ENCODE data around the gene PTPRT. TPM values are rescaled to one million over a fixed set of nuclear protein-coding genes. Genes with fewer than 3 reads are reported as not detected.

Gene PTPRT
- total and polyA plus RNA-seq, 4 donors = 0.14 to 2.8 (median 0.40) TPM

DNA sequence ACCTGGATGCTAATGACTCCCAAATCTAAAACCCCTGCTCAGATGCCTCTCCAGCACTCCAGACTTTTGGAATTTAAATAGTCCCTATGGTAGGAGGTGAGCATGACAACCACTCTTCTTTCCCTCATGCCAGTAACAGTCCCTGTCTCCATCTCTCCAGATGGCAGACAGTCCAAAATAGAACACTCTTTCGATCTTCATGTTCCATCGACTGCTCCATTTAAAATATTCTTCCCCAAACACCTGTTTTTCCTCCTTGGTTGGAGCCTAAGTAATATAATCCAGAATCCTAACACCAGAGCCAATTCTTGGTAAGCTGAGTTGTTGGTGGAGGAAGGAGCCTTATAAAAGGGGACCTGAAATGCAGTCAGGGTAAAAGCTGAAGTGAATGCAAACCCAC lies 848.1 kb downstream of the PTPRT start:
- TF ChIP-seq NR2F2 (IDR thresholded peaks at IDR 0.05) (no peak), RAD21 (IDR thresholded peaks at IDR 0.05) (no peak), YY1 (IDR thresholded peaks at IDR 0.05) (no peak), TAF1 (conservative IDR thresholded peaks at IDR 0.05) (no peak), RXRA (IDR thresholded peaks at IDR 0.05) (no peak), FOXA2 (IDR thresholded peaks at IDR 0.05) (no peak), JUND (IDR thresholded peaks at IDR 0.05) (no peak), HNF4A (conservative IDR thresholded peaks at IDR 0.05) (no peak), GABPA (IDR thresholded peaks at IDR 0.05 in 1 of 2, conservative IDR thresholded peaks at IDR 0.05 in 1 of 2) (no peak), FOXA1 (IDR thresholded peaks at IDR 0.05) (no peak), SP1 (IDR thresholded peaks at IDR 0.05) (no peak), HNF4G (IDR thresholded peaks at IDR 0.05) (no peak)
- TF ChIP-seq, protein P1, sequence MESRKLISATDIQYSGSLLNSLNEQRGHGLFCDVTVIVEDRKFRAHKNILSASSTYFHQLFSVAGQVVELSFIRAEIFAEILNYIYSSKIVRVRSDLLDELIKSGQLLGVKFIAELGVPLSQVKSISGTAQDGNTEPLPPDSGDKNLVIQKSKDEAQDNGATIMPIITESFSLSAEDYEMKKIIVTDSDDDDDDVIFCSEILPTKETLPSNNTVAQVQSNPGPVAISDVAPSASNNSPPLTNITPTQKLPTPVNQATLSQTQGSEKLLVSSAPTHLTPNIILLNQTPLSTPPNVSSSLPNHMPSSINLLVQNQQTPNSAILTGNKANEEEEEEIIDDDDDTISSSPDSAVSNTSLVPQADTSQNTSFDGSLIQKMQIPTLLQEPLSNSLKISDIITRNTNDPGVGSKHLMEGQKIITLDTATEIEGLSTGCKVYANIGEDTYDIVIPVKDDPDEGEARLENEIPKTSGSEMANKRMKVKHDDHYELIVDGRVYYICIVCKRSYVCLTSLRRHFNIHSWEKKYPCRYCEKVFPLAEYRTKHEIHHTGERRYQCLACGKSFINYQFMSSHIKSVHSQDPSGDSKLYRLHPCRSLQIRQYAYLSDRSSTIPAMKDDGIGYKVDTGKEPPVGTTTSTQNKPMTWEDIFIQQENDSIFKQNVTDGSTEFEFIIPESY (IDR thresholded peaks at IDR 0.05) = no peak
- TF ChIP-seq, protein P2, sequence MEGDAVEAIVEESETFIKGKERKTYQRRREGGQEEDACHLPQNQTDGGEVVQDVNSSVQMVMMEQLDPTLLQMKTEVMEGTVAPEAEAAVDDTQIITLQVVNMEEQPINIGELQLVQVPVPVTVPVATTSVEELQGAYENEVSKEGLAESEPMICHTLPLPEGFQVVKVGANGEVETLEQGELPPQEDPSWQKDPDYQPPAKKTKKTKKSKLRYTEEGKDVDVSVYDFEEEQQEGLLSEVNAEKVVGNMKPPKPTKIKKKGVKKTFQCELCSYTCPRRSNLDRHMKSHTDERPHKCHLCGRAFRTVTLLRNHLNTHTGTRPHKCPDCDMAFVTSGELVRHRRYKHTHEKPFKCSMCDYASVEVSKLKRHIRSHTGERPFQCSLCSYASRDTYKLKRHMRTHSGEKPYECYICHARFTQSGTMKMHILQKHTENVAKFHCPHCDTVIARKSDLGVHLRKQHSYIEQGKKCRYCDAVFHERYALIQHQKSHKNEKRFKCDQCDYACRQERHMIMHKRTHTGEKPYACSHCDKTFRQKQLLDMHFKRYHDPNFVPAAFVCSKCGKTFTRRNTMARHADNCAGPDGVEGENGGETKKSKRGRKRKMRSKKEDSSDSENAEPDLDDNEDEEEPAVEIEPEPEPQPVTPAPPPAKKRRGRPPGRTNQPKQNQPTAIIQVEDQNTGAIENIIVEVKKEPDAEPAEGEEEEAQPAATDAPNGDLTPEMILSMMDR (IDR thresholded peaks at IDR 0.05; ENCODE audit: low read depth, low read length, missing input control) = no peak
- TF ChIP-seq, protein P3, sequence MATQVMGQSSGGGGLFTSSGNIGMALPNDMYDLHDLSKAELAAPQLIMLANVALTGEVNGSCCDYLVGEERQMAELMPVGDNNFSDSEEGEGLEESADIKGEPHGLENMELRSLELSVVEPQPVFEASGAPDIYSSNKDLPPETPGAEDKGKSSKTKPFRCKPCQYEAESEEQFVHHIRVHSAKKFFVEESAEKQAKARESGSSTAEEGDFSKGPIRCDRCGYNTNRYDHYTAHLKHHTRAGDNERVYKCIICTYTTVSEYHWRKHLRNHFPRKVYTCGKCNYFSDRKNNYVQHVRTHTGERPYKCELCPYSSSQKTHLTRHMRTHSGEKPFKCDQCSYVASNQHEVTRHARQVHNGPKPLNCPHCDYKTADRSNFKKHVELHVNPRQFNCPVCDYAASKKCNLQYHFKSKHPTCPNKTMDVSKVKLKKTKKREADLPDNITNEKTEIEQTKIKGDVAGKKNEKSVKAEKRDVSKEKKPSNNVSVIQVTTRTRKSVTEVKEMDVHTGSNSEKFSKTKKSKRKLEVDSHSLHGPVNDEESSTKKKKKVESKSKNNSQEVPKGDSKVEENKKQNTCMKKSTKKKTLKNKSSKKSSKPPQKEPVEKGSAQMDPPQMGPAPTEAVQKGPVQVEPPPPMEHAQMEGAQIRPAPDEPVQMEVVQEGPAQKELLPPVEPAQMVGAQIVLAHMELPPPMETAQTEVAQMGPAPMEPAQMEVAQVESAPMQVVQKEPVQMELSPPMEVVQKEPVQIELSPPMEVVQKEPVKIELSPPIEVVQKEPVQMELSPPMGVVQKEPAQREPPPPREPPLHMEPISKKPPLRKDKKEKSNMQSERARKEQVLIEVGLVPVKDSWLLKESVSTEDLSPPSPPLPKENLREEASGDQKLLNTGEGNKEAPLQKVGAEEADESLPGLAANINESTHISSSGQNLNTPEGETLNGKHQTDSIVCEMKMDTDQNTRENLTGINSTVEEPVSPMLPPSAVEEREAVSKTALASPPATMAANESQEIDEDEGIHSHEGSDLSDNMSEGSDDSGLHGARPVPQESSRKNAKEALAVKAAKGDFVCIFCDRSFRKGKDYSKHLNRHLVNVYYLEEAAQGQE (IDR thresholded peaks at IDR 0.05) = no peak
- TF ChIP-seq, protein P4, sequence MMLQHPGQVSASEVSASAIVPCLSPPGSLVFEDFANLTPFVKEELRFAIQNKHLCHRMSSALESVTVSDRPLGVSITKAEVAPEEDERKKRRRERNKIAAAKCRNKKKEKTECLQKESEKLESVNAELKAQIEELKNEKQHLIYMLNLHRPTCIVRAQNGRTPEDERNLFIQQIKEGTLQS (IDR thresholded peaks at IDR 0.05) = no peak
- H3K4me3 ChIP-seq (ENCODE audit: low read depth in 1 of 3, low read length in 3 of 3) = no peak overlapping the region
- no peaks in the 10 kb centered on the region for H3K27me3 ChIP-seq (ENCODE audit: control insufficient read depth in 4 of 4, insufficient read depth in 4 of 4, low read length in 3 of 4)
- no peaks in the 10 kb centered on the region for H3K36me3 ChIP-seq (ENCODE audit: control insufficient read depth in 4 of 4, insufficient read depth in 3 of 4, low read depth in 1 of 4, low read length in 3 of 4)
- no peaks in the 10 kb centered on the region for H3K9me3 ChIP-seq (ENCODE audit: control insufficient read depth in 4 of 4, low read length in 3 of 4)
- H3K27ac ChIP-seq (ENCODE audit: low read depth in 1 of 2, low read length in 2 of 2) = no peak overlapping the region
- DNase-seq (ENCODE audit: low spot score) = no peak
- no peaks in the 10 kb centered on the region for H3K4me1 ChIP-seq (ENCODE audit: control insufficient read depth in 4 of 4, insufficient read depth in 4 of 4, low read length in 3 of 4)
- H3K9ac ChIP-seq (ENCODE audit: low read depth in 1 of 2, low read length in 2 of 2) = no peak overlapping the region
- 85% methylated on average over 2 of the region's 2 CpGs for WGBS

DNA sequence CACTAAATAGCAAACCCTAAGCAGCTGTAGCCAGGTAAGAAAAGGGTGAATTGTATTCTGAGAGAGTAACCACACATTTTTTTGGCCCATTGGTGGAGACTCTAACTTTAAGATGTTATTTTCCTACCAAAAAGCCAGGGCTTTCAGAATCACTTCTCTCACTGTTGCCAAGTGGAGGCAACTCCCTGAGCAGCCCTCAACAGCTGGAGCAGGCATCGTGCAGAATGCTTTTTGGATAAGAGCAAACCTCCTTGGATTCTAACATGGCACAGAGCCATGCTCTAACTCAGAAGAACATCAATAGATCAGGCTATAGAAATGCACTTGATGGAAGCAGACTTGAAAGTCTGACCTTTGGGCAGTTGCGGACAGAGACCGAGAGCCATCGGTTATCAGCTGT lies 849.3 kb downstream of the PTPRT start:
- Histone ChIP-seq H3K36me3 (ENCODE audit: control insufficient read depth in 4 of 4, insufficient read depth in 3 of 4, low read depth in 1 of 4, low read length in 3 of 4) (no peaks in the 10 kb centered on the region), H3K27ac (ENCODE audit: low read depth in 1 of 2, low read length in 2 of 2) (no peak overlapping the region), H3K9ac (ENCODE audit: low read depth in 1 of 2, low read length in 2 of 2) (no peak overlapping the region), H3K27me3 (ENCODE audit: control insufficient read depth in 4 of 4, insufficient read depth in 4 of 4, low read length in 3 of 4) (no peaks in the 10 kb centered on the region), H3K9me3 (ENCODE audit: control insufficient read depth in 4 of 4, low read length in 3 of 4) (no peaks in the 10 kb centered on the region), H3K4me1 (ENCODE audit: control insufficient read depth in 4 of 4, insufficient read depth in 4 of 4, low read length in 3 of 4) (no peaks in the 10 kb centered on the region), H3K4me3 (ENCODE audit: low read depth in 1 of 3, low read length in 3 of 3) (no peak overlapping the region)
- TF ChIP-seq HNF4G (IDR thresholded peaks at IDR 0.05) (no peak), NR2F2 (IDR thresholded peaks at IDR 0.05) (no peak), EGR1 (IDR thresholded peaks at IDR 0.05; ENCODE audit: low read depth in 2 of 2) (no peak)
- 78% methylated on average over 4 of the region's 4 CpGs for WGBS
- no peak for DNase-seq (ENCODE audit: low spot score)

Measured in liver (tissue), 9 donors.